GM12873 (cell line): ENCODE measurements around the gene ALDOC.

Experiments used
- CTCF ChIP-seq: IDR thresholded peaks from 2 replicates; pipeline ENCODE4 v1.5.1; 2012; ENCODE audit warnings: low read depth, mild to moderate bottlenecking, moderate library complexity, low read length, control low read depth; ENCODE audit not compliant: insufficient read depth; ENCODE audit errors: missing control alignments

The ALDOC gene

DNA sequence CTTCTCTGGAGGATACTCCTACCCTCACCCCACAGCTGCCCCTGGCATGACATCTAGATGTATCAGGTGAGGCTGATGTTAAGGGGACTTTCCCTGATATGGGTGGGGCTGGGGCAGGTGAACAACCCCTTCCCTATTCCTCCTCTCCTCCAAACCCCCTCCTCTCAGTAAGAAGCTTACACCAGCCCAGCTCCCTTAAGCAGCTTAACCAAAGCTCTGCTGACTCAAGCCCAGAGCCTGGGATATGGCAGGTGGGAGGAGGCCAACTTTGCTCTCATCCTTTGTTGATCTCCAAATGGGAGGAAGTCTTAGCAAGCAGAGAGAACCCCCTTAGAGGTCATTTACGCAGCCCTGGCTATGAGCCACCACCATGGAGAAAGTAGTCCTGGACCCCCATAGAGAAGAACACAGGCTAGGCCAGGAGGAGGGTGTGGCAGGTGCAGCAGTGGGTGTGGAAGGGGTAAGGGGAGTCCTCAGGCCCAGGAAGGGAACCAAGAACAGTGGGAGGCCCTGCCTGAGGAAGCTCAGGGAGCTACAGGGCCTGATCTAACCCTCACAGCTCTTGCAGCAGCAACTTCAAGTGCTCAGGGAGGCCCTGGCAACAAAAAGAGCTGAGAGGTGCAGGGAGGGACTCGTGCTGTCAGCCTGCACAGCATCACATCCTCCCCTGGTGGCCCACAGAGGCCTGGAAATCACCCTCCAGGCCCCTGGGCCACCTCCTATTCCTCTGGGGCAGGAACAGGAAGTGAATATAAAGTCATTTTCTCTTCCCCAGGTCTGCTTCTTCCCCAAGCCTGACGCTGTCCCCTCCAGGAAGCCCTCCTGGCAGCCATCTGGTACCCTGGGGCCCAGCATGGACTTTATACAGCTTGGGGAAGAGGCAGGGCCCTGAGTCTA is 27.2 kb downstream of the ALDOC start:
- peak; percentile 50 for TF ChIP-seq CTCF

- TF ChIP-seq CTCF, result no peak
Observed at GRCh38 chr17:28548417-28549130, 28.1 kb downstream of the ALDOC start.

- TF ChIP-seq CTCF, result peak; percentile 98
Observed at GRCh38 chr17:28547623-28548416, 28.9 kb downstream of the ALDOC start.

DNA sequence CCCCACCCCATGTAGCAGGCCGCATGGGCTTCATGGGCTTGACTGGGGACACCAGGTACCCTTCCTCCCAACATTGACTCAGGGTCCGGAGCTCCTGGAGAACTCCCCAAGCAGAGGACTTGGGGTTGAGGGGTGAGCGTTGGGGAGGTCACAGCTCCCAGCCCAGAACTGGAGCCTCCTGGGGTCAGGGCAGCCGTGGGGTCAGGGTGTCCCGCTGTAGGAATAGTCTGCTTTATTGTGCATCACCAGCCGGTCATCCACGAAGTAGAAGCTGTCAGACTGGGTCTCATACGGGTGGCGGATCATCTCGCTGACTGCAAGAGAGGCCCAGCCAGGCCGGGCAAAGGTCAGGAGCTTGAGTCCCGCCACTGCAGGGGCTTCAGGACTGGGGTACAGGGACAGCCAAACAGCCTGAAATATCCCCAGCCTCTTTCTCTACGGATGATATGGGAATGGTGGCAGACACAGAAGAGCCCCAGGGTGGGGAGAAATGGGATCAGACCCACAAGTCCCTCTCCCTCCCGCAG is 29.5 kb downstream of the ALDOC start:
- no peak for TF ChIP-seq CTCF

GRCh38 chr17:28545787-28546415 is 30.8 kb downstream of the ALDOC start:
- no peak for TF ChIP-seq CTCF

DNA sequence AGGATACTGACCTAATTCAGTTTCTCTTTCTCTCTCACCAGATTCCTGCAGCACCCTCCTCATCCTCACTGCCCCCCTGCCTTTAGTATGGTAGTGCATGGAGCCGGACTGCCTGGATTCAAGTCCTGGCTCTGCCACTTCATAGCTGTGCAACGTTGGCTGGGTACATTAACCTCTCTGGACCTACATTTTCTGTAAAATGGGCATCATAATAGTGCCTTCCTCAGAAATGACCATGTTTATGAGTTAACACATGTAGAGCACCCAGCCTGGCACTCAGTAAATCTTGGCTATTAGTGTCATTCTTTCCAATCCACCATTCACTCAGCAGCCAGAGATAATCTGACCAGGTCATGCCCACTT is 31.6 kb downstream of the ALDOC start:
- no peak for TF ChIP-seq CTCF
